ENCODE results near the gene RABGEF1.
"Not testable (repeated sequence)": the region's sequence is repeated elsewhere in the genome, so short reads cannot be mapped to it uniquely, and the experiment has no call there.

The RABGEF1 gene

DNA sequence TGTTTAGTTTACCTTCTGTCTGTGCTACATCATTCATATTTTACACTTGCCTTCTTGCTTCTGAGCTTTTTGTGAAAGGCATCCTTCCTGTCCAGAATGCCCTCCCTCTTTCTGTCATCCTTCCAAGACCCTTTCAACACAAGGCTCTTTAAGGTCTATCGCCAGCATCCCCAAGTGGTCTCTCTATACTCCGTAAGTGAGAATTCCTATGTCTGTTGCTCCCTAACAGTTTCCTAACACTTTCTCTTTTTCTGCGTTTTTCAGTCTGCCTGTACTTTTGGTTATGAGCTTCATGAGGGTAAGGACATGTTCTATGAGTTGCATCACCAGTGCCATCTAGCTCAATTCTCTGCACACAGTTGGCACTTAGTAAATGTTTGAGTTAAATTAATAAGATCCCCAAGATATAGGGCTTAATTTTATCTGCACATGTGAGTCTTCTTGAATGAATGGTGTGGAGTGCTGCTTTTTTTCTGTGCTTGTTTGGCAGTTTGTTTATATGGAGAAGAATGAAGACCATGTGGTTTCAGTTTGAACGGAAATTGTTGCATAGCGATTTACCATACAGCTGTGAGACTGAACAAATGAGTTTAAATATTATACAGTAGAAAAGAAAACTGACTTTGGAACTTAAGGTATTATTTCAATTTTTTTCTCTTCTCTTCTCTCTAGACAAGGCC, 29.4 kb downstream of the RABGEF1 start:
- no peak for TF ChIP-seq ZFX (IDR thresholded peaks at IDR 0.05)
- TF ChIP-seq, protein P1, sequence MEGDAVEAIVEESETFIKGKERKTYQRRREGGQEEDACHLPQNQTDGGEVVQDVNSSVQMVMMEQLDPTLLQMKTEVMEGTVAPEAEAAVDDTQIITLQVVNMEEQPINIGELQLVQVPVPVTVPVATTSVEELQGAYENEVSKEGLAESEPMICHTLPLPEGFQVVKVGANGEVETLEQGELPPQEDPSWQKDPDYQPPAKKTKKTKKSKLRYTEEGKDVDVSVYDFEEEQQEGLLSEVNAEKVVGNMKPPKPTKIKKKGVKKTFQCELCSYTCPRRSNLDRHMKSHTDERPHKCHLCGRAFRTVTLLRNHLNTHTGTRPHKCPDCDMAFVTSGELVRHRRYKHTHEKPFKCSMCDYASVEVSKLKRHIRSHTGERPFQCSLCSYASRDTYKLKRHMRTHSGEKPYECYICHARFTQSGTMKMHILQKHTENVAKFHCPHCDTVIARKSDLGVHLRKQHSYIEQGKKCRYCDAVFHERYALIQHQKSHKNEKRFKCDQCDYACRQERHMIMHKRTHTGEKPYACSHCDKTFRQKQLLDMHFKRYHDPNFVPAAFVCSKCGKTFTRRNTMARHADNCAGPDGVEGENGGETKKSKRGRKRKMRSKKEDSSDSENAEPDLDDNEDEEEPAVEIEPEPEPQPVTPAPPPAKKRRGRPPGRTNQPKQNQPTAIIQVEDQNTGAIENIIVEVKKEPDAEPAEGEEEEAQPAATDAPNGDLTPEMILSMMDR (conservative IDR thresholded peaks at IDR 0.05): no peak
- no peak overlapping the region for H3K27ac ChIP-seq

DNA sequence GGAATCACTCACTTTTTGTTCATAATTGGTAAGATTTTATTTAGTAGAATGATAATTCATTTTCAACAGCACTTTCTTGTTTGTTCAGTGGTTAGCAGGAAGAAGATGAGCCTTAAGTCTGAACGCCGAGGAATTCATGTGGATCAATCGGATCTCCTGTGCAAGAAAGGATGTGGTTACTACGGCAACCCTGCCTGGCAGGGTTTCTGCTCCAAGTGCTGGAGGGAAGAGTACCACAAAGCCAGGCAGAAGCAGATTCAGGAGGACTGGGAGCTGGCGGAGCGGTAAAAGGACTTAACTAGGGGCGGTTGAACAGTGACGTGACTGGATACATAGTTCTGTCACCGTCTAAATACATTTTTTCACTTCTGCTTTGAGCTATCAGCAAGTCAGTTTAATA, 31.3 kb downstream of the RABGEF1 start:
- TF ChIP-seq, protein P1 (conservative IDR thresholded peaks at IDR 0.05): no peak
- TF ChIP-seq ZFX (IDR thresholded peaks at IDR 0.05): no peak
- no peak overlapping the region for H3K27ac ChIP-seq

DNA sequence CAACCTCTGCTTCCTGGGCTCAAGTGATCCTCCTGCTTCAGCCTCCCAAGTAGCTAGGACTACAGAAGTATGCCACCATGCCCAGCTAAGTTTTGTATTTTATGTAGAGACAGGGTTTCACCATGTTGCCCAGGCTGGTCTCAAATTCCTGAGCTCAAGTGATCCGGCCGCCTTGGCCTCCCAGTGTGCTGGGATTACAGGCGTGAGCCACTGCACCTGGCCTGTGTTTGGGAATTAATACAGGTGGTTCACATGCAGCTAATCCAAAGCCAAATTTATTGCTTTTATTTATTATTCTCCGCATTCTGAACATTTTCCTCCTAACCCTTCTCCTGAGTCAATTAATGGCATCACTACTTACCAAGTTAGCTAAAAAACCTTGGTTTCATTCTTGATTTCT, 33.2 kb downstream of the RABGEF1 start:
- not testable (repeated sequence) for H3K27ac ChIP-seq

DNA sequence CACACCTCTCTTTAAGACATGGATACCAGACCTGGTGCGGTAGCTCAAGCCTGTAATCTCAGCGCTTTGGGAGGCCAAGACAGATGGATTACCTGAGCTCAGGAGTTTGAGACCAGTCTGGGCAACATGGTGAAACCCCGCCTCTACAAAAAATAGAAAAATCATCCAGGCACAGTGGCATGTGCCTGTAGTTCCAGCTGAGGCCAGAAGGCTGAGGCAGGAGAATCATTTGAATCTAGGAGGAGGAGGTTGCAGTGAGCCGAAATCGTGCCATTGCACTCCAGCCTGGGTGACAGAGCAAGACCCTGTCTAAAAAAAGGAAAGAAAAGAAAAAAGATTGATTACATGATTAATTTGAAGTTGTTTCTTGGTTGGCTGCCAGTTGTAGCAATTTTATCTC, 35.9 kb downstream of the RABGEF1 start:
- H3K27ac ChIP-seq: not testable (repeated sequence)

DNA sequence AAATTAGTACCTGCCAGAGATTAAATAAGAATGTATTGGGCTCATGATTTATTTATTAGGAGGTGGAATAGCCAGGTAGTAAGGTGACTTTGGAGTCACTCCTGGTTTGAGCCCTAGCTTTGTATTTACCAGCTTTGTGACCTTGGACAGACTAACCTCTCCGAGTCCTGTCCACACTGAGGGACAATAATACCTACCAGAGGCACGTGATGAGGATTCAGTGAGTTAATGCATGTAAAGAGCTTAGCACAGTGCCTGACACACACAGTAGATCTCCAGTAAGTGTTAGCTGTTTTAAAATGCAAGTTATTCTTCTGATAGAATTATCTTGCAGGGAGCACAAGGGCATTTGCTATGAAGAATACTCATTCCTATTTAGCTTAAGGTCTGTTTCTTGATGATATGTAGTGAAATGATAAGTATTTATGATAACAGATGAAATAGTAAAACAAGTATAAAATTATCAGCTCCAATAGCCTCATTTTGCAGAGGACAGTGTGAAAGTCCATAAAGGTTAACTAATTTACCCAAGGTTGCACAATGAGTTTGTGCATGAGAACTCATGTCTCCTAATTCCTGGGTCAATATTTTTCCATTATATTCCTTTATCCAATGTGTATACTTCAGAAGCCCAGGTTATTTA, 36.4 kb downstream of the RABGEF1 start:
- H3K27ac ChIP-seq: no peak overlapping the region
- TF ChIP-seq, protein P1 (conservative IDR thresholded peaks at IDR 0.05): no peak
- no peak for TF ChIP-seq ZFX (IDR thresholded peaks at IDR 0.05)

DNA sequence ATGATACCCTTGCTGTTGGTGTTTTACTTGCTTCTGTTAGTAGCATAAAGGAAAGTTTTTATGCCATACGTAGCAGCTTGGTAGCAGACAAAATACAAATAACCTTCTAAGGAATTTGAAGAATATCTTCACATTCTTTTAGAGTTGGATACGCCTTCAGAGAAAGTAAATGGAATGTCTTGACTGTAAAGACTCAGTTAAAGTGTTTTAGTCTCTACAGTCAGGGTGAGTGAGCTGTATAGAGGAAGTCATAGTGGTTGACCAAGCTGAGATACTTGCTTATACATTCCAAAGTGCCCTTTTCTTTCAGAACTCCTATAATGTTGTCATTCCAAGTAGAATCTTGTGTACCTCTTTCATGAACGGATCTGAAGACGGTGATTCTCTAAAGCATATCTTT, 37.7 kb downstream of the RABGEF1 start:
- no peak overlapping the region for H3K27ac ChIP-seq

DNA sequence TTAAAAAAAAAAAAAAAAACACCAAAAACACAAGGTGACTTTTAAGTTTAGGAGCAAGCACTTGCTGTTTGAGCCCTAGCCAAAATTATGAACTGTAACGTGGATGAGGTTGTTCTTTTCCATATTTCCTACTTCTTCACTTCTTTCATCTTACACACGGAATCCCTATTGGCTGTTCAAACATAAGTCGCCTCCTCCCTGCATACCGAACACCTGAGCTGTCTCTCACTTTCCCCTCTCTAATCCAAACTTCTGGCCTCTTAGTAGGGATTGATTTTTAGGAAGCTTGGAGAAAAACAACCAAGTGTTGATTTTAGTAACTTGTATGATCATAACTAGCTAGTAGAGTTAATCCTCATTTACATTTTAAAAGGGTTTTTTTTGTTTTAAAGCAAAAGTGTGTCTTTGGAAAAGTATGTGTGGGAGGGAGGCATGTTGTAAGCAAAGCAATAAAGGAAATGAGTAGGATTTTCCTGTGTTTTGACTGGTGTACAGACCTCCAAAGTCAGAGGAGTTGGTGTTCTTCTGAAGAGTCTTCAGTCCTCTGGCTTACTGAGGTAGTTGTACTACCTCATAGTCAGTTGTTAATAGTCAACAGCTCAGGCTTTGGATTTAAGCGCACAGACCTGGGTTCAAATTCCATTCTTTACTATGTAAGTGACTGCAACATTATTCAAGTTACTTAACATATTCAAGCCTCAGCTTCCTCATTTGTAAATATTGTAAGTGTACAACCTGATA, 39.3 kb downstream of the RABGEF1 start:
- no peak overlapping the region for H3K27ac ChIP-seq
- TF ChIP-seq, protein P1 (conservative IDR thresholded peaks at IDR 0.05): no peak
- no peak for TF ChIP-seq ZFX (IDR thresholded peaks at IDR 0.05)

More for the DNA sequence above, 37.7 kb downstream of the RABGEF1 start:
- no peak for TF ChIP-seq ZFX (IDR thresholded peaks at IDR 0.05)
- TF ChIP-seq, protein P1 (conservative IDR thresholded peaks at IDR 0.05): no peak

DNA sequence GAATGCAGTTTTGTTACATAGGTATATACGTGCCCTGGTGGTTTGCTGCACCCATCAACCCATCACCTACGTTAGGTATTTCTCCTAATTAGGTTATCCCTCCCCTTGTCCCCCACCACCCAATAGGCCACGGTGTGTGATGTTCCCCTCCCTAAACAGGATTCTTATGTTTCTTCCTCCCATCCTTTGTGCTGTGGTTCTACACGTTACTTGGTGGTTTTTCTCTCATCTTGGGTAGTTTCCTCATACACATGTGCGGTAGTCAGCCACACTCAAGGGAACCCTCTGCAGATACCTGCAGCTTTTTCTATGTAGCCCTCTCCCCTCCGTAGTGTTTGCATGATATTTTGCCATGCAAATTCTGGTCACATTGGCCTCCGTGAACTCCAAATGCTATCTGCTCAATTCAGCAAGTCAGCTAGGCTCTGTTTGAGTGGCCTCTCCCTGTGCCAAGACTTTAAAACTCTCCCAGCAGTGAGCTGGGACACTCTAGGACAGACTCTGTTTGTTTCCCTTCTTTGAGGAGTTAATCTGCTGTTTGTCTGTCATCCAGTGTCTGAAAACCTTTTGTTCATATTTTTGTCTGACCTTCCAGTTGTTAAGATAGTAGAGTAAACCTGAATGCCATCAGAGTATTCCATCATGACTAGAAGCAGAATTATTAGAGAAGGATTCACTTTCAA, 41.0 kb downstream of the RABGEF1 start:
- TF ChIP-seq, protein P1 (conservative IDR thresholded peaks at IDR 0.05): no peak
- no peak for TF ChIP-seq ZFX (IDR thresholded peaks at IDR 0.05)
- no peak overlapping the region for H3K27ac ChIP-seq

DNA sequence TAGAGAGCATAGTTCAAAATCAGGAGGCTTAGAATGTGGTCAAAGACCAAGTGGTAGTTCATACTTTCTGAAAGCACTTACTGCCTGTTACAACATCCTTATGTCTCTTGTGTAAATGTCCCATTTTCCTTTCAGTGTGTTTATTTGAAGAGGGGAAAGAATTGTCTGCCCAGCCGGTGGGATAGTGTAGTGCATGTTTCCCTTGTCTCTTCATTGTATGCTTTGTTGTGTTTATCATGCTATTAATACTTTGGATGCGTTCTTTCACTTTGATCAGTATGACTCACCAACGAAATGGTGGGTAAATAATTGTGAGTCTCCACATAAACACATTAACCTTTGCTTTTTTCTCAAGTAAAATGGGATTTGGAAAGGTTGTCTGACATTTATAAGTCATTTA, 42.3 kb downstream of the RABGEF1 start:
- not testable (repeated sequence) for H3K27ac ChIP-seq

DNA sequence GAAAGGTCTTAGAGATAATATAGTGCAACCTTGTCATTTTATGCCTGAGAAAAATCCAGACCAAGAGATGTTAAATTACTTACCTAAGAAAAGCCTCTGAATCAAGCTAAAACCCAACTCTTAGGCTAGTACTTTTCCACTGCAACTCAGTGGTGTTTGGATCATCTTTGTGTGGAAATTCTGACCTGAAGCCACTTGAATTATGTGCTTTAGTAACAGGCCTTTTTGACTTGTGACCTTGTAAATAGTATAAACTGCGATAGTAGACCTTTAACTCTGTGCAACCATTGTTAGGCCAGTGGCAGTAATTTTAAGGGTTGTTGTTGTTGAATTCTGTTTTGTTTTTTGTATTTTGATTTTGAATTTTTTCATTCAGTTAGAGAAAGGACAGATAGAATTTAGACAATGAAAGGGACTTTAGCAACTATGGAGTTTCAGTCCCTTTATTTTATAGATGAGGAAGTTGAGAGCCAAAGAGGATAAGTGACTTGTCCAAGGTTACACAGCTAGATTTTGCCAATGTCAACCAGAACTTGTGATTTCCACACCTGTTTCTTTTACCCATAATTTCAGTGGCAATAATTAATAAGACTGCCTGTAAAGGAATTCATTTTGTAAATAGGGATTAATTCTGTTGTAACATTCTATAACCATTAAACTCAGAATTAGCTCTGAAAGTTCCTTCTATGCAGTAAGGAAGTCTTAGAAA, 43.5 kb downstream of the RABGEF1 start:
- not testable (repeated sequence) for H3K27ac ChIP-seq
